Omental fat pad (tissue), 4 donors: ENCODE data around the gene ZC4H2. TPM values are rescaled to one million over a fixed set of nuclear protein-coding genes. Genes with fewer than 3 reads are reported as not detected.
"Not testable (repeated sequence)": the region's sequence is repeated elsewhere in the genome, so short reads cannot be mapped to it uniquely, and the experiment has no call there.

Experiments used
- ATAC-seq: fragments of 150-250 bp; one replicate; pipeline ENCODE4 v1.9.1; 2016; ENCODE audit warnings: mild to moderate bottlenecking, moderate library complexity; ENCODE audit not compliant: low FRiP score
- DNase-seq: peaks from one replicate; pipeline ENCODE4 v3.0.0-alpha.2; 2019; ENCODE audit warnings: low spot score
- total RNA-seq, 4 donors: library from RNA; depleted of rRNA; stranded (reverse); fragments of >200 nt; gene quantifications; one replicate each; pipeline ENCODE4 v1.1.0, GENCODE V29; 2016
- TF ChIP-seq, protein P1 (sequence below), 3 donors: fragments of 450-650 bp; IDR thresholded peaks; one replicate each; pipeline ENCODE4 v1.5.1; 2016 to 2017; ENCODE audit warnings: antibody characterized with exemption in 3 of 3, mild to moderate bottlenecking in 3 of 3, moderate library complexity in 2 of 3

Gene ZC4H2
- total RNA-seq, 4 donors from 2014 or later: 4.8 to 12.3 (median 7.2) TPM

- ATAC-seq (no peak), DNase-seq (no peak)
- TF ChIP-seq, protein P1, sequence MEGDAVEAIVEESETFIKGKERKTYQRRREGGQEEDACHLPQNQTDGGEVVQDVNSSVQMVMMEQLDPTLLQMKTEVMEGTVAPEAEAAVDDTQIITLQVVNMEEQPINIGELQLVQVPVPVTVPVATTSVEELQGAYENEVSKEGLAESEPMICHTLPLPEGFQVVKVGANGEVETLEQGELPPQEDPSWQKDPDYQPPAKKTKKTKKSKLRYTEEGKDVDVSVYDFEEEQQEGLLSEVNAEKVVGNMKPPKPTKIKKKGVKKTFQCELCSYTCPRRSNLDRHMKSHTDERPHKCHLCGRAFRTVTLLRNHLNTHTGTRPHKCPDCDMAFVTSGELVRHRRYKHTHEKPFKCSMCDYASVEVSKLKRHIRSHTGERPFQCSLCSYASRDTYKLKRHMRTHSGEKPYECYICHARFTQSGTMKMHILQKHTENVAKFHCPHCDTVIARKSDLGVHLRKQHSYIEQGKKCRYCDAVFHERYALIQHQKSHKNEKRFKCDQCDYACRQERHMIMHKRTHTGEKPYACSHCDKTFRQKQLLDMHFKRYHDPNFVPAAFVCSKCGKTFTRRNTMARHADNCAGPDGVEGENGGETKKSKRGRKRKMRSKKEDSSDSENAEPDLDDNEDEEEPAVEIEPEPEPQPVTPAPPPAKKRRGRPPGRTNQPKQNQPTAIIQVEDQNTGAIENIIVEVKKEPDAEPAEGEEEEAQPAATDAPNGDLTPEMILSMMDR (IDR thresholded peaks at IDR 0.05): no peak
These were observed 90.4 kb downstream of the ZC4H2 start for GRCh38 chrX:64885850-64886249.

- not testable (repeated sequence) for DNase-seq, ATAC-seq
These were observed 97.5 kb downstream of the ZC4H2 start for GRCh38 chrX:64878709-64879108.

DNA sequence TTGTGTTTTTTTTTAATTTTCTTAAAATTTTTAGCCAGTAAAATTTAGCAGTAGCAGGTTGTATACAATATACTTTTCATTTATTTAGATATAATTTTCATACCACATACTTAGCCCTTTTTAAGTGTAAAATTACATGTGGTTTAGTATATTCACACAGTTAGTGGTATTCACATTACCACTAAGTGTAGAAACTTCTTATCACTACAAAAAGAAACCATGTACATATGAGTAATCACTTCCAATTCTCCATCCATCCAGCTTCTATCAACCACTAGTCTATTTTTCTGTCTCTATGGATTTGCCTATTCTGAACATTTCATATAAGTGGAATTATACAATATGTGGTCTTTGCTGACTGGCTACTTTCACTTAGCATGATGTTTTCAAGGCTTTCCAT lies 109.0 kb downstream of the ZC4H2 start:
- TF ChIP-seq, protein P1 (IDR thresholded peaks at IDR 0.05): no peak
- DNase-seq: no peak
- ATAC-seq: no peak

Other genes with a start within 250 kb of the ZC4H2 start
- 1 to 10 TPM in 1 of 4 donors, under 1 TPM in 3; 0.63 to 2.8 (median 0.87) TPM for gene ZC3H12B, start 58.4 kb upstream of the ZC4H2 start, total RNA-seq